HCT116 (cell line): ENCODE results near the gene MTG1. TPM values are rescaled to one million over a fixed set of nuclear protein-coding genes. Genes with fewer than 3 reads are reported as not detected.

Experiments used
- ATAC-seq: fragments of 200-7000 bp; cut with Tn5 transposase; 2 replicates; pipeline ENCODE4 v1.9.1; 2020; ENCODE audit warnings: mild to moderate bottlenecking, moderate library complexity
- BruUV-seq: library from RNA; stranded (reverse); fragments of 400-500 nt; replicated peaks from 2 replicates; lab custom pipeline; 2021; lab: Mats Ljungman, UMichigan
- CTCF ChIA-PET: fragments of 300-600 bp; sonication (Branson Sonifier 250); formaldehyde crosslinking; loops from one replicate; lab custom pipeline; 2021; ENCODE audit warnings: antibody characterized with exemption; lab: Charles Lee
- POLR2A ChIA-PET: fragments of 300-600, 350-600 bp; sonication (Branson Sonifier 250); formaldehyde crosslinking; loops from one replicate; lab custom pipeline; 2021; ENCODE audit warnings: antibody characterized with exemption; lab: Charles Lee
- RAD21 ChIA-PET, 2 experiments: fragments of 300-600 bp; sonication (Branson Sonifier 250); formaldehyde crosslinking; loops; one replicate each; lab custom pipeline; 2023; ENCODE audit warnings: low total read pairs in 2 of 2; ENCODE audit not compliant: uncharacterized antibody in 2 of 2, unreplicated experiment in 2 of 2, low non-redundant PET in 1 of 2; lab: Charles Lee
- DNase-seq: peaks from one replicate; pipeline ENCODE4 v3.0.0-alpha.2; 2010; ENCODE audit warnings: low read depth, low spot score
- H2AFZ ChIP-seq: fragments of 200-600 bp; shearing (Covaris generic), sonication (generic); 2 replicates; pipeline ENCODE4 v1.6.1; 2017; ENCODE audit warnings: low read depth, mixed run types, mixed read lengths, antibody characterized with exemption, low read length; ENCODE audit not compliant: poor library complexity, severe bottlenecking
- H3K27ac ChIP-seq: 2 replicates; pipeline ENCODE4 v1.5.1; 2012; ENCODE audit warnings: low read depth, low read length
- H3K27me3 ChIP-seq: fragments of 200-600 bp; sonication (generic); 2 replicates; pipeline ENCODE4 v1.6.1; 2016; ENCODE audit warnings: mixed run types, low read length, mixed read lengths; ENCODE audit not compliant: insufficient read depth
- H3K36me3 ChIP-seq, 2 experiments: fragments of 200-500 bp in 1 of 2; fragments of 200-600 bp in 1 of 2; sonication (Bioruptor generic) in 1 of 2; sonication (generic) in 1 of 2; 2 replicates each; pipeline versions ENCODE4 v1.5.1 to v1.6.1; 2014 to 2016; ENCODE audit warnings: low read length in 2 of 2, inconsistent platforms in 1 of 2, mixed read lengths in 1 of 2, mixed run types in 1 of 2; ENCODE audit not compliant: insufficient read depth in 2 of 2, control insufficient read depth in 1 of 2
- H3K4me1 ChIP-seq, 2 experiments: fragments of 200-600 bp in 1 of 2; sonication (generic) in 1 of 2; 2 replicates each; pipeline versions ENCODE4 v1.5.1 to v1.6.1; 2012 to 2017; ENCODE audit warnings: low read length in 2 of 2, inconsistent platforms in 1 of 2, mild to moderate bottlenecking in 1 of 2, mixed read lengths in 1 of 2, mixed run types in 1 of 2, moderate library complexity in 1 of 2; ENCODE audit not compliant: insufficient read depth in 2 of 2, control insufficient read depth in 1 of 2
- H3K4me2 ChIP-seq: fragments of 200-600 bp; sonication (generic); 2 replicates; pipeline ENCODE4 v1.6.1; 2017; ENCODE audit warnings: mixed run types, low read length, mixed read lengths
- H3K4me3 ChIP-seq, 2 experiments: fragments of 200-600 bp in 1 of 2; sonication (generic) in 1 of 2; replicated peaks in 1 of 2; 2 replicates each; pipeline ENCODE4 v1.5.1; 2011 to 2016; ENCODE audit warnings: low read length in 2 of 2, control low read depth in 1 of 2, low read depth in 1 of 2, mild to moderate bottlenecking in 1 of 2, mixed read lengths in 1 of 2, mixed run types in 1 of 2
- H3K79me2 ChIP-seq: fragments of 200-600 bp; sonication (generic); 2 replicates; pipeline ENCODE4 v1.6.1; 2017; ENCODE audit warnings: mild to moderate bottlenecking, mixed run types, low read length, moderate library complexity, mixed read lengths; ENCODE audit not compliant: insufficient read depth
- H3K9ac ChIP-seq: fragments of 200-600 bp; sonication (generic); 2 replicates; pipeline ENCODE4 v1.6.1; 2016; ENCODE audit warnings: low read length, mixed read lengths
- H3K9me2 ChIP-seq: fragments of 200-600 bp; sonication (generic), shearing (Covaris generic); 2 replicates; pipeline ENCODE4 v1.6.1; 2017; ENCODE audit warnings: mixed run types, mild to moderate bottlenecking, moderate library complexity; ENCODE audit not compliant: insufficient read depth
- H3K9me3 ChIP-seq, 2 experiments: fragments of 200-500 bp in 1 of 2; fragments of 200-600 bp in 1 of 2; sonication (Bioruptor generic) in 1 of 2; sonication (generic) in 1 of 2; 2 replicates each; pipeline ENCODE4 v1.6.1; 2014 to 2017; ENCODE audit warnings: low read length in 2 of 2, mixed read lengths in 2 of 2, inconsistent platforms in 1 of 2, low read depth in 1 of 2, mild to moderate bottlenecking in 1 of 2, mixed run types in 1 of 2, moderate library complexity in 1 of 2; ENCODE audit not compliant: control insufficient read depth in 1 of 2, insufficient read depth in 1 of 2
- H4K20me1 ChIP-seq: fragments of 200-600 bp; sonication (generic), shearing (Covaris generic); 2 replicates; pipeline ENCODE4 v1.6.1; 2017; ENCODE audit warnings: mixed run types, mild to moderate bottlenecking, moderate library complexity; ENCODE audit not compliant: insufficient read depth
- CBX3 ChIP-seq: IDR thresholded peaks from 2 replicates; pipeline ENCODE4 v1.6.1; 2012; ENCODE audit warnings: low read depth
- EGR1 ChIP-seq: IDR thresholded peaks from 2 replicates; pipeline ENCODE4 v1.6.1; 2012; ENCODE audit warnings: low read depth
- ELF1 ChIP-seq: IDR thresholded peaks from 2 replicates; pipeline ENCODE4 v1.6.1; 2012; ENCODE audit warnings: low read depth, borderline replicate concordance
- EZH2 ChIP-seq: fragments of 200-600 bp; sonication (generic); IDR thresholded peaks from 2 replicates; pipeline ENCODE4 v1.6.1; 2017; ENCODE audit warnings: antibody characterized with exemption, mixed run types
- JUND ChIP-seq: IDR thresholded peaks from 2 replicates; pipeline ENCODE4 v1.6.1; 2012
- POLR2A ChIP-seq: IDR thresholded peaks from 2 replicates; pipeline ENCODE4 v1.7.0; 2011; ENCODE audit warnings: borderline replicate concordance; ENCODE audit not compliant: insufficient read depth, insufficient read length; ENCODE audit errors: extremely low read depth
- RAD21 ChIP-seq: IDR thresholded peaks from 2 replicates; pipeline ENCODE4 v1.6.1; 2012; ENCODE audit warnings: low read depth, mild to moderate bottlenecking
- SIN3A ChIP-seq: IDR thresholded peaks from 2 replicates; pipeline ENCODE4 v1.6.1; 2012; ENCODE audit warnings: low read depth
- SP1 ChIP-seq: IDR thresholded peaks from 2 replicates; pipeline ENCODE4 v1.6.1; 2012; ENCODE audit warnings: low read depth
- SRF ChIP-seq: IDR thresholded peaks from 2 replicates; pipeline ENCODE4 v1.6.1; 2012; ENCODE audit warnings: low read depth
- TCF7L2 ChIP-seq: IDR thresholded peaks from 2 replicates; pipeline ENCODE4 v1.7.0; 2011; ENCODE audit warnings: borderline replicate concordance, inconsistent platforms; ENCODE audit not compliant: insufficient read depth, insufficient read length; ENCODE audit errors: extremely low read depth
- ZNF274 ChIP-seq: fragments of 200-500 bp; sonication (Bioruptor generic); IDR thresholded peaks from 2 replicates; pipeline ENCODE4 v1.6.1; 2014; ENCODE audit warnings: mild to moderate bottlenecking, low read depth, low read length, inconsistent platforms
- intact Hi-C: fragments of 100-400 bp; cut with micrococcal nuclease; formaldehyde crosslinking; loops from 2 replicates; pipeline ENCODE4 v1.10.0; 2022
- total RNA-seq: library from RNA; stranded (reverse); gene quantifications from one replicate; pipeline ENCODE4 v1.2.1, GENCODE V29; 2021; ENCODE audit not compliant: unreplicated experiment

The MTG1 gene
- total RNA-seq, 1 experiment from 2014 or later, result 23.1 TPM

GRCh38 chr10:133391249-133391635 is 2.7 kb upstream of the MTG1 start:
- Histone ChIP-seq H3K27me3 (no peaks in the 10 kb centered on the region), H3K27ac (no peak overlapping the region), H3K4me1 (peaks cover 2 to 11% of the 10 kb centered on the region in 2 experiments), H4K20me1 (no peaks in the 10 kb centered on the region), H3K9me2 (no peaks in the 10 kb centered on the region), H3K79me2 (peaks cover 20% of the 10 kb centered on the region), H2AFZ (no peak overlapping the region), H3K4me2 (no peak overlapping the region), H3K9ac (no peak overlapping the region), H3K9me3 (no peaks in the 10 kb centered on the region), H3K4me3 (no peak overlapping the region)
- ATAC-seq (no peak), DNase-seq (no peak)
- BruUV-seq, result no TSS peak
- RAD21 ChIA-PET, result no interaction called here
- POLR2A ChIA-PET, result no interaction called here
- TF ChIP-seq RAD21, result no peak
- no peak for TF ChIP-seq ZNF274
- no peak for TF ChIP-seq SRF
- TF ChIP-seq, all 23 proteins: peak for 0
- CTCF ChIA-PET, result no interaction called here
- peaks cover 3 to 6% of the 10 kb centered on the region in 2 experiments; a peak in 2 of 4 replicates for H3K36me3 ChIP-seq
- intact Hi-C loops, result no loop called here

- Histone ChIP-seq H3K9ac (no peak overlapping the region), H2AFZ (no peak overlapping the region), H3K27me3 (no peaks in the 10 kb centered on the region), H4K20me1 (no peaks in the 10 kb centered on the region), H3K36me3 (peaks cover 3 to 7% of the 10 kb centered on the region in 2 experiments; a peak in 2 of 4 replicates), H3K27ac (no peak overlapping the region), H3K4me3 (no peak overlapping the region), H3K4me1 (peaks cover 2 to 11% of the 10 kb centered on the region in 2 experiments), H3K79me2 (peaks cover 22% of the 10 kb centered on the region), H3K9me3 (no peaks in the 10 kb centered on the region), H3K9me2 (no peaks in the 10 kb centered on the region), H3K4me2 (no peak overlapping the region)
- ChIA-PET POLR2A (no interaction called here), CTCF (no interaction called here), RAD21 (no interaction called here)
- DNase-seq (no peak), ATAC-seq (no peak)
- no peak for TF ChIP-seq TCF7L2
- no peak for TF ChIP-seq EGR1
- no peak for TF ChIP-seq JUND
- no peak for TF ChIP-seq POLR2A
- TF ChIP-seq EZH2, result no peak
- TF ChIP-seq SP1, result no peak
- TF ChIP-seq CBX3, result no peak
- no peak for TF ChIP-seq SIN3A
- TF ChIP-seq SRF, result no peak
- TF ChIP-seq ELF1, result no peak
- TF ChIP-seq RAD21, result no peak
- intact Hi-C loops, result no loop called here
- BruUV-seq, result no TSS peak
Observed at GRCh38 chr10:133391761-133392518, 2.0 kb upstream of the MTG1 start.
